ENCODE data around the gene PCSK1.

PCSK1 gene

GRCh38 chr5:96433066-96433447 is at the start of gene PCSK1:
PCSK1 (minus strand) TSS chr5:96433248; CDS start chr5:96433042, 206 bp downstream.
- H3K9ac ChIP-seq (ENCODE audit: low read length in 2 of 2), result no peak within 1 kb of the TSS
- H3K4me3 ChIP-seq (ENCODE audit: low read length in 2 of 2), result peak within 1 kb of the TSS in 1 of 2 donors; percentile 54
- peaks cover 12% of the 10 kb centered on the region for H3K4me1 ChIP-seq (ENCODE audit: control insufficient read depth, insufficient read depth, low read length)
- H3K27me3 ChIP-seq (ENCODE audit: control insufficient read depth in 1 of 2, insufficient read depth in 2 of 2, low read length in 2 of 2), result peaks cover 23 to 26% of the 10 kb centered on the region in 2 donors
- no peak within 1 kb of the TSS for H3K27ac ChIP-seq (ENCODE audit: low read length)
- H3K9me3 ChIP-seq (ENCODE audit: control insufficient read depth in 2 of 2, low read length in 2 of 2), result no peaks in the 10 kb centered on the region
- H3K36me3 ChIP-seq (ENCODE audit: control insufficient read depth in 2 of 2, insufficient read depth in 2 of 2, low read length in 2 of 2), result no peaks in the 10 kb centered on the region

- Histone ChIP-seq H3K27ac (ENCODE audit: low read length) (no peak overlapping the region), H3K27me3 (ENCODE audit: control insufficient read depth in 1 of 2, insufficient read depth in 2 of 2, low read length in 2 of 2) (no peaks in the 10 kb centered on the region), H3K36me3 (ENCODE audit: control insufficient read depth in 2 of 2, insufficient read depth in 2 of 2, low read length in 2 of 2) (no peaks in the 10 kb centered on the region), H3K4me1 (ENCODE audit: control insufficient read depth, insufficient read depth, low read length) (no peaks in the 10 kb centered on the region), H3K9me3 (ENCODE audit: control insufficient read depth in 2 of 2, low read length in 2 of 2) (no peaks in the 10 kb centered on the region), H3K9ac (ENCODE audit: low read length in 2 of 2) (no peak overlapping the region), H3K4me3 (ENCODE audit: low read length in 2 of 2) (no peak overlapping the region)
Observed at GRCh38 chr5:96481867-96482266, 48.8 kb upstream of the PCSK1 start.

GRCh38 chr5:96481009-96481786 is 48.1 kb upstream of the PCSK1 start:
- H3K4me3 ChIP-seq (ENCODE audit: low read length in 2 of 2), result no peak overlapping the region
- no peaks in the 10 kb centered on the region for H3K36me3 ChIP-seq (ENCODE audit: control insufficient read depth in 2 of 2, insufficient read depth in 2 of 2, low read length in 2 of 2)
- no peaks in the 10 kb centered on the region for H3K27me3 ChIP-seq (ENCODE audit: control insufficient read depth in 1 of 2, insufficient read depth in 2 of 2, low read length in 2 of 2)
- no peaks in the 10 kb centered on the region for H3K9me3 ChIP-seq (ENCODE audit: control insufficient read depth in 2 of 2, low read length in 2 of 2)
- H3K27ac ChIP-seq (ENCODE audit: low read length), result no peak overlapping the region
- no peak overlapping the region for H3K9ac ChIP-seq (ENCODE audit: low read length in 2 of 2)
- no peaks in the 10 kb centered on the region for H3K4me1 ChIP-seq (ENCODE audit: control insufficient read depth, insufficient read depth, low read length)

- Histone ChIP-seq H3K4me1 (ENCODE audit: control insufficient read depth, insufficient read depth, low read length) (no peaks in the 10 kb centered on the region), H3K27me3 (ENCODE audit: control insufficient read depth in 1 of 2, insufficient read depth in 2 of 2, low read length in 2 of 2) (no peaks in the 10 kb centered on the region), H3K9me3 (ENCODE audit: control insufficient read depth in 2 of 2, low read length in 2 of 2) (no peaks in the 10 kb centered on the region), H3K27ac (ENCODE audit: low read length) (no peak overlapping the region), H3K36me3 (ENCODE audit: control insufficient read depth in 2 of 2, insufficient read depth in 2 of 2, low read length in 2 of 2) (no peaks in the 10 kb centered on the region), H3K4me3 (ENCODE audit: low read length in 2 of 2) (no peak overlapping the region), H3K9ac (ENCODE audit: low read length in 2 of 2) (no peak overlapping the region)
Observed at GRCh38 chr5:96478983-96479382, 45.9 kb upstream of the PCSK1 start.

- Histone ChIP-seq H3K9ac (ENCODE audit: low read length in 2 of 2) (no peak overlapping the region), H3K4me1 (ENCODE audit: control insufficient read depth, insufficient read depth, low read length) (no peaks in the 10 kb centered on the region), H3K4me3 (ENCODE audit: low read length in 2 of 2) (no peak overlapping the region), H3K9me3 (ENCODE audit: control insufficient read depth in 2 of 2, low read length in 2 of 2) (no peaks in the 10 kb centered on the region), H3K27me3 (ENCODE audit: control insufficient read depth in 1 of 2, insufficient read depth in 2 of 2, low read length in 2 of 2) (no peaks in the 10 kb centered on the region), H3K27ac (ENCODE audit: low read length) (no peak overlapping the region), H3K36me3 (ENCODE audit: control insufficient read depth in 2 of 2, insufficient read depth in 2 of 2, low read length in 2 of 2) (no peaks in the 10 kb centered on the region)
Observed at GRCh38 chr5:96476654-96477053, 43.6 kb upstream of the PCSK1 start.

- Histone ChIP-seq H3K9me3 (ENCODE audit: control insufficient read depth in 2 of 2, low read length in 2 of 2) (no peaks in the 10 kb centered on the region), H3K4me3 (ENCODE audit: low read length in 2 of 2) (no peak overlapping the region), H3K27ac (ENCODE audit: low read length) (no peak overlapping the region), H3K4me1 (ENCODE audit: control insufficient read depth, insufficient read depth, low read length) (no peaks in the 10 kb centered on the region), H3K27me3 (ENCODE audit: control insufficient read depth in 1 of 2, insufficient read depth in 2 of 2, low read length in 2 of 2) (no peaks in the 10 kb centered on the region), H3K36me3 (ENCODE audit: control insufficient read depth in 2 of 2, insufficient read depth in 2 of 2, low read length in 2 of 2) (no peaks in the 10 kb centered on the region), H3K9ac (ENCODE audit: low read length in 2 of 2) (no peak overlapping the region)
Observed at GRCh38 chr5:96474073-96474472, 41.0 kb upstream of the PCSK1 start.

GRCh38 chr5:96473155-96473554 is 40.1 kb upstream of the PCSK1 start:
- no peaks in the 10 kb centered on the region for H3K27me3 ChIP-seq (ENCODE audit: control insufficient read depth in 1 of 2, insufficient read depth in 2 of 2, low read length in 2 of 2)
- no peaks in the 10 kb centered on the region for H3K36me3 ChIP-seq (ENCODE audit: control insufficient read depth in 2 of 2, insufficient read depth in 2 of 2, low read length in 2 of 2)
- no peak overlapping the region for H3K27ac ChIP-seq (ENCODE audit: low read length)
- H3K9ac ChIP-seq (ENCODE audit: low read length in 2 of 2), result no peak overlapping the region
- H3K4me1 ChIP-seq (ENCODE audit: control insufficient read depth, insufficient read depth, low read length), result no peaks in the 10 kb centered on the region
- no peaks in the 10 kb centered on the region for H3K9me3 ChIP-seq (ENCODE audit: control insufficient read depth in 2 of 2, low read length in 2 of 2)
- no peak overlapping the region for H3K4me3 ChIP-seq (ENCODE audit: low read length in 2 of 2)

- Histone ChIP-seq H3K4me3 (ENCODE audit: low read length in 2 of 2) (no peak overlapping the region), H3K9ac (ENCODE audit: low read length in 2 of 2) (no peak overlapping the region), H3K36me3 (ENCODE audit: control insufficient read depth in 2 of 2, insufficient read depth in 2 of 2, low read length in 2 of 2) (no peaks in the 10 kb centered on the region), H3K9me3 (ENCODE audit: control insufficient read depth in 2 of 2, low read length in 2 of 2) (no peaks in the 10 kb centered on the region), H3K4me1 (ENCODE audit: control insufficient read depth, insufficient read depth, low read length) (no peaks in the 10 kb centered on the region), H3K27ac (ENCODE audit: low read length) (no peak overlapping the region), H3K27me3 (ENCODE audit: control insufficient read depth in 1 of 2, insufficient read depth in 2 of 2, low read length in 2 of 2) (no peaks in the 10 kb centered on the region)
Observed at GRCh38 chr5:96470785-96471184, 37.7 kb upstream of the PCSK1 start.

GRCh38 chr5:96468956-96469355 is 35.9 kb upstream of the PCSK1 start:
- Histone ChIP-seq H3K36me3 (ENCODE audit: control insufficient read depth in 2 of 2, insufficient read depth in 2 of 2, low read length in 2 of 2) (no peaks in the 10 kb centered on the region), H3K4me1 (ENCODE audit: control insufficient read depth, insufficient read depth, low read length) (no peaks in the 10 kb centered on the region), H3K27me3 (ENCODE audit: control insufficient read depth in 1 of 2, insufficient read depth in 2 of 2, low read length in 2 of 2) (no peaks in the 10 kb centered on the region), H3K9ac (ENCODE audit: low read length in 2 of 2) (no peak overlapping the region), H3K27ac (ENCODE audit: low read length) (no peak overlapping the region), H3K9me3 (ENCODE audit: control insufficient read depth in 2 of 2, low read length in 2 of 2) (no peaks in the 10 kb centered on the region), H3K4me3 (ENCODE audit: low read length in 2 of 2) (no peak overlapping the region)

GRCh38 chr5:96463091-96463490 is 30.0 kb upstream of the PCSK1 start:
- Histone ChIP-seq H3K36me3 (ENCODE audit: control insufficient read depth in 2 of 2, insufficient read depth in 2 of 2, low read length in 2 of 2) (no peaks in the 10 kb centered on the region), H3K9me3 (ENCODE audit: control insufficient read depth in 2 of 2, low read length in 2 of 2) (no peaks in the 10 kb centered on the region), H3K27ac (ENCODE audit: low read length) (no peak overlapping the region), H3K9ac (ENCODE audit: low read length in 2 of 2) (no peak overlapping the region), H3K4me3 (ENCODE audit: low read length in 2 of 2) (no peak overlapping the region), H3K27me3 (ENCODE audit: control insufficient read depth in 1 of 2, insufficient read depth in 2 of 2, low read length in 2 of 2) (no peaks in the 10 kb centered on the region), H3K4me1 (ENCODE audit: control insufficient read depth, insufficient read depth, low read length) (no peaks in the 10 kb centered on the region)

- no peaks in the 10 kb centered on the region for H3K36me3 ChIP-seq (ENCODE audit: control insufficient read depth in 2 of 2, insufficient read depth in 2 of 2, low read length in 2 of 2)
- H3K9ac ChIP-seq (ENCODE audit: low read length in 2 of 2), result no peak overlapping the region
- H3K27me3 ChIP-seq (ENCODE audit: control insufficient read depth in 1 of 2, insufficient read depth in 2 of 2, low read length in 2 of 2), result no peaks in the 10 kb centered on the region
- no peak overlapping the region for H3K27ac ChIP-seq (ENCODE audit: low read length)
- no peaks in the 10 kb centered on the region for H3K9me3 ChIP-seq (ENCODE audit: control insufficient read depth in 2 of 2, low read length in 2 of 2)
- H3K4me1 ChIP-seq (ENCODE audit: control insufficient read depth, insufficient read depth, low read length), result no peaks in the 10 kb centered on the region
- H3K4me3 ChIP-seq (ENCODE audit: low read length in 2 of 2), result no peak overlapping the region
Observed at GRCh38 chr5:96459313-96460121, 26.5 kb upstream of the PCSK1 start.
